GM18868 (cell line): ENCODE results near the gene FOXP4.

Source experiments
- ATAC-seq: cut with Tn5 transposase; IDR thresholded peaks from one replicate; pipeline ENCODE4 v1.9.1; 2021; ENCODE audit warnings: mild to moderate bottlenecking, moderate library complexity; ENCODE audit not compliant: unreplicated experiment

FOXP4 gene, protein sequence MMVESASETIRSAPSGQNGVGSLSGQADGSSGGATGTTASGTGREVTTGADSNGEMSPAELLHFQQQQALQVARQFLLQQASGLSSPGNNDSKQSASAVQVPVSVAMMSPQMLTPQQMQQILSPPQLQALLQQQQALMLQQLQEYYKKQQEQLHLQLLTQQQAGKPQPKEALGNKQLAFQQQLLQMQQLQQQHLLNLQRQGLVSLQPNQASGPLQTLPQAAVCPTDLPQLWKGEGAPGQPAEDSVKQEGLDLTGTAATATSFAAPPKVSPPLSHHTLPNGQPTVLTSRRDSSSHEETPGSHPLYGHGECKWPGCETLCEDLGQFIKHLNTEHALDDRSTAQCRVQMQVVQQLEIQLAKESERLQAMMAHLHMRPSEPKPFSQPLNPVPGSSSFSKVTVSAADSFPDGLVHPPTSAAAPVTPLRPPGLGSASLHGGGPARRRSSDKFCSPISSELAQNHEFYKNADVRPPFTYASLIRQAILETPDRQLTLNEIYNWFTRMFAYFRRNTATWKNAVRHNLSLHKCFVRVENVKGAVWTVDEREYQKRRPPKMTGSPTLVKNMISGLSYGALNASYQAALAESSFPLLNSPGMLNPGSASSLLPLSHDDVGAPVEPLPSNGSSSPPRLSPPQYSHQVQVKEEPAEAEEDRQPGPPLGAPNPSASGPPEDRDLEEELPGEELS

DNA sequence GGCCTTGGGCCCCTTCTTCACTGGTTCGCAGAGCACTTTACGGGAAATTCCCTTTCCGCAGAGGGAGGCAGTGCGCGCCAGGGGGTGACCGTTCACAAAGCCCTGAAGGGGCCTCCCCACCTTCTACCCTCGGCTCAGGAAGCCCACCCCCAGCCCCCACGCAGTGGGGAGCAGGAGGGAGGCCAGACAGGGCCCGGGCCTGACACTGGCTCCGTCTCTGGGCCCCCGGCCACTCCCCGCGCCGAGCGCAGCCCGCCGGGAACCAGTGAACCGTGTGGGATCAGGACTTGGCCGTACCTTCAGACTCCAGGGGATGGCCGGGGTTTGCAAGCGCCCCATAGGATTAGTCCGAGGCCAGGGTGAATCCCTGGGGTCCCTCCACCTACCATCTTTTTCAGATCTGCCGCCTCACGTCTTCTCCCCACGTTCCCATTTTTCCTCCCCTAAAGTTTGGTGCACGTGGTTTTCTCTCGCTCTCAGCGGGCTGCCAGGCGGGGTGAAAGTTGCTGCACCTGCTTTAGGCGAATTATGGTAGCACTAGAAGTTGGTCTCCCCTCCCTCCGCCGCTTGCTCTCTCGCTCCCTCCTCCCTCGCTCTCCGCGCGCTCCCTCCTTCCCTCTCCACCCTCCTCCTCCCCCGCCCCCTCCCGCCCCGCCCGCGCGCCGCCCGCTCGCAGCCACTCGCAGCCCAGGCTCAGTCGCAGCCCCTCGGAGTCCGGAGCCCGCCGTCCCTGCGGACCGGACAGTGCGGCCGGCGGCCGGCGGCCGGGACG lies at the start of gene FOXP4:
Gene FOXP4 (plus strand): TSS at position 679 of the 772 bp plus-strand sequence. CDS start 19,380 bp downstream, outside the sequence.
- ATAC-seq = peak; percentile 74

DNA sequence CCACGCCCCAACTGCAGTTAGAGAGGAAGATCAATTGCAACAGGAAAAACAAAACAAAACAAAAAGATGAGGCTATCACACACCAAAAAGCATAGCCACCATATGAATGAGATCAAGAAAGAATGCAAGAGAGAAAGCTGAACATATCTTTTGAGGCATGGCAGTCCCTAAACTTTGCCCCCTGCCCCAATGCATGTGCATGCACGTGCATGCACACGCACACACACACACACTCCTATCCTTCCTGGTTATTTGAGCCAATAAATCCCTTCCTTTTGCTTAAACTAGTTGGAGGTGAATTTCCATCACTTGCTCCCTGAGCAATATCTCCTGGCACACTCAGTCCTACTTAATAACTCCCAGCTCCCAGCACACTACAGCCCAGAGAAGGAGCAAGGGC lies 48.6 kb upstream of the FOXP4 start:
- ATAC-seq = no peak

DNA sequence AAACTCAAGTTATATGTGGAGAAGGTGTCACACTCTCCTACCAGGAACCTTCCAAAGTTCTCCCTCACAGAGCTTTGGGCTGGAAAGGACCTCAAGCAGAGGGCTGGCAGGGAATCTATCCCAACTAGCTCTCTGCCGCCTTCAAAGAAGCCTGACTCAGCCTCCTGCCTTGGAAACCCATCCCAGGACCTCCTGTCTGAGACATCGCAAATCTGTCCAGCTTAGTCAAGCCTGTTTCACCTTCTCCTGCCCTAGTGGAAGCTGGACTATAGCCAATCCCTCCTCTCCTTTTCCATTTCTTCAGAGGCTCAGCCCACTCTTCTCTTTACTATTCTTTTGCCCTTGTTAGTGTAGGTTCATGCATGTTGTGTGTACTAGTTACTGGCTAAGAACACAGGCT lies 48.2 kb upstream of the FOXP4 start:
- no peak for ATAC-seq

DNA sequence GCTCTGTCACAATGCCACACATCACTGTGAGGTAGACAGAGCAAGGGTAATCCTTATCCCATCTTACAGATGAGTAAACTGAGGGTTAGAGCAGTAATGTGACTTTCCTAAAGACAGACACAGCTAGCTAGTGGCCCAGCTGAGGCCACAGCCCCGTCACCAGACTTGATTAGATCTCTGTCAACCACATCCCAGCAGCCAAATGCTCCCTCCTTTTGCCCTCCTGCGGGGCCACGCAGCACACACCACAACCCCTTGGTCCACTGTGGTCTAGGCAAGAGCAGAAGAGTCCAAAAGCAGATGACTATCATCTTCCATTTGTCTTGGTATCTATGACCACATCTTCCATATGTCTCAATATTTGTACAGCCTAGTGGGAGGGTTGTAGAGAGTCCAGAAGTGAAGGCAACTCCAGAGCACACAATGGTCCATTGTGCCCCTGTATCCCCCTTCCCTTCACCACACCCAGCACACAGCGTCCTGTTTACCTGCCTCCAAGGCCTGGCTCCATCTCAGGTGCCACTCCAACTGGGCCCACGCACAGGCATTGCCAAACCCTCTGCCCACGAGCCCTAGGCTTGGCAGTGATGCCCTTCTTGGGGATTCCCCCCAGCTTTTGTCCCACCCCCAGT lies 47.1 kb upstream of the FOXP4 start:
- no peak for ATAC-seq

DNA sequence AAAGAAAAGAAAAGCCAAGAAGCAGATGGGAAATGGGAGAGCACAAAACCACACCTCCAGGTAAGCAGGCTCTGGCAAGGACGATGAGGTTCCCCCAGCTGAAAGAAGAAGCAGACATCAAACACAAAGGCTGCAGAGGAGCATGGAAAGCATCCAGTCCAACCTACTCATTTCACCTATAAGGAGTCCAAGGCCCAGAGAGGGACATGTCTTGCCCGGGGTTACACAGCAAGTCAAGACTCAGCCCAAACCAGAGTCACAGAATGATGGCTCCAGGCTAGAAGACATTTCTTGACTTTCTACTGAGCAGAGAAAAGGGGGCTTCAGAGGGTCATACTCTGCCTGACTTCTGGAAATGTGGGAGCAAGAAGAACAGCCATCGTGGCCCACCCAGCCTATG lies 45.6 kb upstream of the FOXP4 start:
- ATAC-seq = no peak

DNA sequence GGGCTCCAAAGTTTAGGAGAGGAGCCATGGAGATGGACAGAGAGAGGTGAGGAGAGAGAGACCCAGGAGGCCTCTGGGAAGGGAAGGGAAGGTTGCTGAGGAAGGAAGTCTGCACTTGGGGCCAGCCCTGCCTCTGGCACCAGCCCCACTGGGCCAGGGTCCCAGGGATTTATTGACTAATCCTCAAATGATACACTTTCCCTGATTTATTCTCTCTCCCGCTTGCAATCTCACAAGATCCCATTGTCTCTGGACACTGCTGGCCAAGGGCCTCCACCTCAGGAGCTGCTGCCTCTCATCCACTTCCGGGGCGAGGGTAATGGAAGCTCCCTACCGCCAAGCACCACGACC lies 43.6 kb upstream of the FOXP4 start:
- no peak for ATAC-seq

DNA sequence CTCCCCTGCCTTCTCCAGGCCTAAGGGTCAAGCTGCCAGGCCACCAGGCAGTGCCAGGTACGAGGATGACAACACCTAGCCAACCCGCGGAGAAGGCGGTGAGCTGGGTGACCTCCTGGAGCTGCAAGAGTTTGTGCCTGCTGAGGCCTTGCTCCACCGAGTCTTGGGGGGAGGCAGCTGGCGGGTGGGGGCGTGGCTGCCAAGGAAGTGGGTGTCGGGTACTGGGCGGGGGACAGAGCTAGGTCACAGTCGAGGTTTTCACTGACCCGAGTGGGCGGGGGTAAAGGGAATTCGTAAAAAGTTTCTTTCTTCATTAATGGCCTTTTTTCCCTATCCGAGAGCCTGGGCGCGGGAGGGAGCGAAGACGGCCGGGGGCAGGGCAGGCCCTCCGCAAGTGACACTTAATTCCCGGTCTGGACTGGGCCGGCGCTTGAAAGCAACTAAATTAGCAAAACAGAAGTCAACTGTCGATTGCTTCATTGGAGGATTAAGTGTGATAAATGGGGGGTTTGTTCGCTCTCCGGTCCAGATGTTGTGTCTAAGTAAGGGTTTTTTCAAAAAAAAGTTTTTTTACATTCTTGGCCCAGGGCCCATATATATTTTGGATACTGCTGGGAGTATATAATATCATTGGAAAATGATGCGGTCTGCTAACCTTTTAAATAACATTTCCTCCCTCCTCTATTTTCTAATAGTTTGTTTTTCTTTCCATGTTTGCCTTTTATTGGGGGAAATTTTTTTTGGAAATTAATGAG lies 43.1 kb upstream of the FOXP4 start:
- ATAC-seq = no peak

DNA sequence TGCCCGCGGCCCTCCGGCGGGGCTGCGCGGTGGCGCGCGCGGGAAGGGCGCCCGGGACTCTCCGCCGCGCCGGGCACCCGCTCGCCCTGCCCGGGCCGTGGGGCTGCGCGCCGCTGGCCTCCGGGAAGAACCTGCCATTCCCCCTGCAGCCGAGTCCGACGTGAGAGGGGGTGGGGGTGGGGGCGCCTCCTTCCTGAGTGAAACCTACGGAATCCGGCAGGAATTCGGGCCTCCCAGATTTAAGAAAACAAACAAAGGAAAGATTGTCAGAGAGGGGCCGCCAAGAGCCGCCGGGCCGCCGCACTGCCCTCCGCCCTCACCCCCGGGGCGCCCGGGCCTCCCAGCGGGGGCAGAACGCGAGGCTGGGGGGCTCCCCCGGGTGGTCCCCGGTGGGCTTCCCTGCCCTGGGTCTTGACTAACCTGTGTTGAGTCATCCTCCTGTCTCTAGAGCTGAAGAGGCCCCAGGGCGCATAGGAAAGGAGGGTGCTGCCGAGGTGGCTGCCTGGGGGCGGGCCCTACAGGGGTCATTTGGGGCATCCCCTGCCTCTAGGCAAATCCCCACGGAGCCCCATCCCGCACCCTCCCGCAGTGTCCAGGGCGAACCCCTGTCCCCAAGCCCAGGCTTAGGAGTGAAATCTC lies 42.2 kb upstream of the FOXP4 start:
- no peak for ATAC-seq

DNA sequence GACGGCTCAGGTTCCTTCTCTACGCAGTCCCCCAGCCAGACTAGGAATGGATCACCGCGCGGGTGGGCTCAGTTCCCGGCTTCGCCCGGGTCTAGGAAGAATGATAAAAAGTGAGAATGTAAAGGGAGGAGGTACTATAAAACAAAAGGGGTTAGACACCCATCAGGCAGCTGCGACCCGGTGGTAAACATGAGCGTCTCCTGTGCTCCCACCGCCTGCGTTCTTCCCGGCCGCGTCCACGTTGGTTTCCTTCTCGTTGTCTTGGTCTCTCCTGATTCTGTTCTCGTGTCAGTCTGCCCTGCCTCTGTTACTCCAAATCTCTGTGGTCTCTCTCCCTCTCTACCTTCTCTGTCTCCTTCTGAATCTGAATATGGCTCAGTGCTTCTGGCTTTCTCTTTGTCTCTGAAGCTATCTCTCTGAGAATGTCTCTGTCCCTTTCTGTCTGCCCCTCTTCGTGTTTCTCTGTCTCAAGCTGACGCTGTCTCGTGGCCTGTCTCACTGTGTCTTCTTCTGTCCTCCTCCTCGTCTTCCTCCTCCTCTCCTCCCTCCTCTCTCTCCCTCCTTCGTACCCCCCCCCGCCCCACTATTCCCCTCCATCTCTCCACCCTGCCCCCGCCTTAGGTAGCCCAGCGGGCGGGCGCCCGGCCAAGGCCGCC lies 41.6 kb upstream of the FOXP4 start:
- no peak for ATAC-seq

DNA sequence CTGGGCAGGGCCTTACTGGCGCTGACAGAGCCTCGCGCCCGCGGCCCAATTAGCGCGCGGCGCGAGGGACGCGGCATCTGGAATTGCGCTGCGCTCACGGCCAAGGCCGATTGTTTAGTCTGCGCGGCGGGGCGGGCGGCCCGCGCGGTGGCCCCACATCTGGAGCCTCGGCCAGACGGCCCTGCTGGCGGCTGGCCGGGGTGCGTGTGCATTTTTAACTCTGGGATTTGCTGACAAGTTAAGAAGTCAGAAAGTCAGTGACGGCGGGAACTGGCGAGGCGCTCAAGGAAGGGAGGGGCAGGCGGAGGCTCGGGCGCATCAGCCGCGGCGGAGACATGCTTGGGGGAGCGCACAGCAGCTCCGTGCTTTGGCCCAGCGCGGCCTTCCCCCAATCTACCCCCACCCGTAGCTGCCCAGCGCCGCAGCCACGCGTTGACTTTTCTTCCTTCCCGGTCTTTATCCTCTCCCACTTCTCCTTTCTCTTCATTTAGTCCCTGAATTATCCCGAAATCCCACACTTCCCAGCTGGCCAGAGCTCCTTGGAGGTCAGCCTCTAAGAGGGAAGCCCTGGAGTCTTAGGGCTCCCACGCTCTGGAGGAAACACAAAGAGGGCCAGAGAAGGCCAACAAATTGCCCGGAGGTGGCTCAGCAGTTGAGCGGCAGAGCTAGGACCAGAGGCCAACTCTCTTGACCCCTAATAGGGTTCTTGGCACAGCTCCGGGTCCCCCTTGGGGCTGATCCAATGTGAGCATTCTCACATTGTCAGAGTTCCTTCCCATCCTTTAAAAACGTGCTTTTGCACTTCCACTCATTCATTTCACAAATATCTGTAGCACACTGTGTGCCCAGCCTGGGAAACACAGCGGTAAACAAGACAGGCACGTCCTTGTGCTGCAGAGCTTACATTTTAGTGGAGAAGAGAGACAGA lies 40.8 kb upstream of the FOXP4 start:
- ATAC-seq = peak; percentile 69

DNA sequence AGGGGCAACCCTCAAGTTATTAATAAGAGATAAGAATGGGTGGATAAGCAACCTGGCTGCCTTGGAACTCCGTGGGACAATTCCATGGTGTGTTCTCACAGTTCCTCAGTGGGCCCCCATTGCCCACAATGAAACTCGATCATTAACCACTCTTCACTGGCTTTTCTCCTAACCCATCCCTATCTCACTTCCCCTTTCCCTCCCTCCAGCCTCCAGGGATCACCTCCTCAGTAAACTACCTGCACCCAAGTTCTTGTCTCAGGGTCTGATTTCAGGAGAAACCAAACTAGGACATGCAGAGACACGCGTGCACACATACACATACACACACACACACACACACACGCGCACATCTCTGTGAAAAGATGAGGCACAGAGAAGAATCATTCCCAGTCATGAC lies 37.7 kb upstream of the FOXP4 start:
- ATAC-seq = no peak

DNA sequence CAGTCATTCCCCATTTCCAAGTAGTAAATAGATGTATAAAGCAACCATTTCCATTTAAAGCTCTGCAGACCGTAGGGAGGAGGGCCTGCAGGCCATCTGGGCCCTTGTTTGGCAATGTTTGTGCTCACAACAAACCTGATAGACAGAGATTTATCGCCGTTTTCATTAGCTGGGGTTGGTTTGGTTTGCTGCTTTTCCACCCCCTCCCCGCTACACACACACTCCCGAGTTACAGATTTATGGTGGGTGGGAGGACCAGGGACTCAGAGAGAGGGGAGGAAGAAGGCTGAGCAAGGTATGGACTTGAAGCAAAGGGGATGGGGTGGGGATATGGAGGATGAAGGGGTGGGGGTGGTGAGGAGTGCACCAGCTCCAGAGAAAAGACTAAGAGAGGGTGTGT lies 36.6 kb upstream of the FOXP4 start:
- no peak for ATAC-seq

DNA sequence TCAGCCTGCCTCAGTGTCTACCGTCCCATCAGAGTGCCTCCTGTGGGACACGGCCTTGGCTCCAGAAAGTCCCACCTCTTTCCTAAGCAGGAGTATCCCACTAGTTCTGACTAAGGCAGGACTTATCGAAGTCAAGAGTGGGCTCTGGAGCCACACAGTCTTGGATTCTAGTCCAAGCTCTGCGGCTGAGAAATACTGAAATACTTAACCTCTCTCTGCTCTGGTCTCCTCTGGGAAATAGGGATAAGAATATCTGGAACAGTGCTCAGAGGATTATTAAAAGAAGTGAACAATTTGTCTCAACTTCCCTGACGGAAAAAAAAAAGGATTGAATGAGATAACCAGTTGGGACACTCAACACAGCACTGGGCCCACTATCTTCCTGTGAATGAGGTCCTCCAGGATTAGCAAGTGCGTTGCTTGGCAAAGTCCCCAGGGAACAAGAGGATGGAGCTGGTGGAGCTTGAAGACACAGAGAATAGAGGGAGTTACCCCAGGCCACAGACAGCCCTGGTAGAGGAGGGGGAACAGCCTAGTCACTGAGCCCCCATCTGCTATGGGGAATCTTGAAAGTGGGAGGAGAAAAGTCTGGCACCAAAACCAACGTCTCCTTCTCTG lies 34.6 kb upstream of the FOXP4 start:
- ATAC-seq = no peak

DNA sequence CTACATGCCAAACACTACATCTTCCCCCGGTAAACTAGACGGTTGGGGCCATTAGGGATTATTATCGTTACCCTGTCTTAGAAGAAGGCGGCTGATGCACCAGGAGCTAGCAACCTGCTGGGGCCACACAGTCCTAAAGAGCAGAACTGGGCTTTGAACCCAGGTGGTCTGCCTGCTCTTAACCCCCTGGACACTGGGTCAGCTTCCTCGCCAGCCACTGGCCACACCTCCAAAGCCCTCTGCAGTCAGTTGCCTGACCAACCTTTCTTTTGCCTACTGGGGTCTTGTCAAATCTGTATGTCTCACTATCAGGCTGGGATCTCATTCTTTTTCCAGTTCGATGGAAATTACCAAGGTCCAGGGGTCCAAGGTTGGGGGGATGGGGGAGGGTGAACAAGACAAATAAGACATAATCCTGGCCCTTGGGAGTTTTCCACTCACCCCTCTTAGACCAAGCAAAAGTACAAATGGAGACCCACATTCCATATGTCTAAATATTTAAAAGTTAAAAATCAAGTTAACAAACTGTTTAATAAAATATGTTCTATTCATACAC lies 34.0 kb upstream of the FOXP4 start:
- ATAC-seq = no peak

DNA sequence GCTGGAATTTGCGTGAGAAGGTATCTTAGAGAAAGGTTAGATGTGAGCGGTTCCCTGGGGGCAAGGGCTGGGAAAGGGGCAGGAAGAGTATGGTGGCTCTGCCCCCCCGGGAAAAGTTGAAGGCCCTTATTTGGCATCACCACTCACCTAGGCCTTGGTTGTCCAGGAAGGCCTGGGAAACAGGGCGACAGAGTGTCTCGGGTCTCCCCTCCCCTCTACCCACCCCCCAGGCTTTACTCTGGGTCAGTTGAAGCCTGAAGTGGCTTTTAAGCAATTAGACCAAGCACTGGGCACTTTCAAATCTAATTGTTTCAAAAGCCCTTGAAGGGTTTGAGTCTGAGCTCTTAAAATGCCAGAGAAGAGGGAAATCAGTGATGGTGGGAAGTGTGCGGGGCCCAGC lies 30.2 kb upstream of the FOXP4 start:
- ATAC-seq = no peak

DNA sequence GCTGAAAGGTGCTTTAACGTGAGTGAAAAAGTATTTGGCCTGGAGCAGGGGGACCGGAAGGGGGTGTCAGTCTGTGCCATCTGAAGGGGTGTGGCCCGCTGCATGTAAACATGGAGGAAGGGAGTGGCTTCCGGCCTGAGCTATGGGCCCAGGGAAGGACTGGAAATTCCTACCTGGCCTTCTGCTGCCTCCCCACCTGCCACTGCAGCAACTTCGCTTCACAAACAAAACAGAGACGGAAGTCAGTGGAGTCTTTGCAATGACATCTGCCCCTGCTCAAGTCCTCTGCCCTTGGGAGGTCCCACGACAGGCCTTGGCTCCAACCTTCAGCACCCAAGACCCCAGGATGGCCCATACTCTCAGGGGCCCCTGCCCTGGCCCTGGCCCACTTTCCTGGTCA lies 28.1 kb upstream of the FOXP4 start:
- no peak for ATAC-seq

DNA sequence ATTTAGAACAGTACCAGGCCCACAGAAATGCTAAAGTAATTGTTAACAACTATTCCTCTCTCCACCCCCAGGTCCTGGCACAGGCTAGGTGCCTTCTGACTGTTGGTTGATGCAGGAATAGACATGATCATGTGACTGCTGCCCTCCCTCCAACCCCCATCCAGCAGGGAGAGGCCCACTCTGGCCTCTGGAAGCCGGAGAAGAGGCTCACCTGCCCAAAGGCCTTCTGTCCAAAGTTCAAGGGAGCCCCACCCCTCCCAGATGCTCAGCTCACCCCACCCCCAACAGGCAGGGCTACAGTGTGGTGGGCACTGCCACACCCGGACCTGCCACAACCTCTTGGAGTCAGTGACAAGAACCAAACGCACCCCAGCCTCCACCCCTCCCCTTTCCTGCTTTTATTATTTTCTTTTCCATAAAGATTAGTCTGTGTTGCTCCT lies 26.9 kb upstream of the FOXP4 start:
- no peak for ATAC-seq
